WERI-Rb-1 (cell line): ENCODE results near the gene DNMT1.

ENCODE experiments used
- DNase-seq: peaks from one replicate; pipeline ENCODE4 v3.0.0-alpha.2; 2020
- H3K27ac ChIP-seq: fragments of 250-450 bp; sonication (Bioruptor Pico); 2 replicates; pipeline ENCODE4 v1.5.1; 2020; ENCODE audit warnings: mild to moderate bottlenecking, moderate library complexity
- H3K27me3 ChIP-seq: fragments of 250-450 bp; sonication (Bioruptor Pico); 2 replicates; pipeline ENCODE4 v1.5.1; 2021; ENCODE audit warnings: mild to moderate bottlenecking, low read depth, moderate library complexity; ENCODE audit not compliant: insufficient read depth, severe bottlenecking
- H3K36me3 ChIP-seq: fragments of 250-450 bp; sonication (Bioruptor Pico); 2 replicates; pipeline ENCODE4 v1.5.1; 2020; ENCODE audit warnings: mild to moderate bottlenecking, moderate library complexity
- H3K4me3 ChIP-seq: 2 replicates; pipeline ENCODE4 v1.5.1; 2011; ENCODE audit warnings: low read depth, mild to moderate bottlenecking, control low read depth, low read length
- H3K9me3 ChIP-seq: fragments of 250-450 bp; sonication (Bioruptor Pico); 2 replicates; pipeline ENCODE4 v1.5.1; 2021; ENCODE audit warnings: mild to moderate bottlenecking, moderate library complexity; ENCODE audit not compliant: severe bottlenecking
- TF ChIP-seq, protein P1 (sequence below): IDR thresholded peaks from 2 replicates; pipeline ENCODE4 v1.5.1; 2011; ENCODE audit warnings: low read depth, mild to moderate bottlenecking, control low read depth, inconsistent platforms, low read length

The DNMT1 gene

DNA sequence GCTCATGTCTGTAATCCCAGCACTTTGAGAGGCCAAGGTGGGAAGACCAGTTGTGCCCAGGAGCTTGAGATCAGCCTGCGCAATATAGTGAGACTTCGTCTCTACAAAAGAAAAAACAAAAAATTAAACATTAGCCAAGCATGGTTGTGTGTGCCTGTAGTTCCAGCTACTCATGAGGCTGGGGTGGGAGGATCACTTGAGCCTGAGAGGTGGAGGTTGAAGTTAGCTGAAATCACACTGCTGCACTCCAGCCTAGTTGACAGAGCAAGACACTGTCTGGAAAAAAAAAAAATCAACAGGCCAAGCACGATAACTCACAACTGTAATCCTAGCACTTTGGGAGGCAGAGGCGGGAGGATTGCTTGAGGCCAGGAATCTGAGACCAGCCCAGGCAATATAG is 40.2 kb upstream of the DNMT1 start:
- Histone ChIP-seq H3K27ac (no peak overlapping the region), H3K4me3 (no peak overlapping the region), H3K27me3 (no peaks in the 10 kb centered on the region), H3K36me3 (no peaks in the 10 kb centered on the region), H3K9me3 (no peaks in the 10 kb centered on the region)
- DNase-seq: no peak
- TF ChIP-seq, protein P1, sequence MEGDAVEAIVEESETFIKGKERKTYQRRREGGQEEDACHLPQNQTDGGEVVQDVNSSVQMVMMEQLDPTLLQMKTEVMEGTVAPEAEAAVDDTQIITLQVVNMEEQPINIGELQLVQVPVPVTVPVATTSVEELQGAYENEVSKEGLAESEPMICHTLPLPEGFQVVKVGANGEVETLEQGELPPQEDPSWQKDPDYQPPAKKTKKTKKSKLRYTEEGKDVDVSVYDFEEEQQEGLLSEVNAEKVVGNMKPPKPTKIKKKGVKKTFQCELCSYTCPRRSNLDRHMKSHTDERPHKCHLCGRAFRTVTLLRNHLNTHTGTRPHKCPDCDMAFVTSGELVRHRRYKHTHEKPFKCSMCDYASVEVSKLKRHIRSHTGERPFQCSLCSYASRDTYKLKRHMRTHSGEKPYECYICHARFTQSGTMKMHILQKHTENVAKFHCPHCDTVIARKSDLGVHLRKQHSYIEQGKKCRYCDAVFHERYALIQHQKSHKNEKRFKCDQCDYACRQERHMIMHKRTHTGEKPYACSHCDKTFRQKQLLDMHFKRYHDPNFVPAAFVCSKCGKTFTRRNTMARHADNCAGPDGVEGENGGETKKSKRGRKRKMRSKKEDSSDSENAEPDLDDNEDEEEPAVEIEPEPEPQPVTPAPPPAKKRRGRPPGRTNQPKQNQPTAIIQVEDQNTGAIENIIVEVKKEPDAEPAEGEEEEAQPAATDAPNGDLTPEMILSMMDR: no peak

DNA sequence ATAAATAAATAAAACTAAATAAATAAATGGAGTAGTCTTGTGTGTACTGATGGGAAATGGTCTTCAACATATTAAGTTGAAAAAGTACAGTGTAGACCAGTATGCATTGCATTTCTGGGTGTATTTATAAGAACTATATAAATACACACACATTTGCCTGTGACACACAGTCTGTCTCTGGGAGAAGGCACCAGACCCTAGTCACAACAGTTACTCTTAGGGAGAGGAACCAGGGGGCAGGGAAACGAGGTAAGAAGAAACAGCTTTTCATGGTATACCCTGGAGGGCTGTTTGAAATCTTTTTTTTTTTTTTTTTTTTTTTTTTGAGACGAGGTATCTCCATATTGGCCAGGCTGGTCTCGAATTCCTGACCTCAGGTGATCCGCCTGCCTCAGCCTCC is 39.2 kb upstream of the DNMT1 start:
- H3K27ac ChIP-seq: no peak overlapping the region

DNA sequence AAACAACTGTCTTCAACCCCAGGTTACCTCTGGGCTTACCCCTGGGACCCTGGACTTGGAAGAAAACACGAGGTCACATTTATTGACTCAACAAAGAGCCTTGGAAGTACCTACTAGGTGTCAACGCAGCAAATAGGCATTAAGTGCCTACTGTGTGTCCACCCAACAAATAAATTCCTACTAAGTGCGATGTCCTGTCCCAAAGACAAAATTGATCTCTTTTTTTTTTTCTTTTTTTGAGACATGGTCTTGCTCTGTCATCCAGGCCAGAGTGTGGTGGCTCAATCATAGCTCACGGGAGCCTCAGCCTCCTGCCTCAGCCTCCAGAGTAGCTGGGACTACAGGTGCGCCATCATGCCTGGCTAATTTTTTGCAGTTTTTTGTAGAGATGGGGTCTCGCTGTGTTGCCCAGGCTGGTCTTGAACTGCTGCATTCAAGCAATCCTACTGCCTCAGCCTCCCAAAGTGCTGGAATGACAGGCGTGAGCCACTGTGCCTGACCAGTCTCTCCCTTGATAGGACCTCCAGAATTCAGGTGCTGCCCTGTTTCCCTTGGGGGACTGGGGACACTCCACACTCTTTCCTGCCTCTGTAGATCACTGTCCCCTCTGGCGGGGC is 37.0 kb upstream of the DNMT1 start:
- peak overlapping the region; percentile 90; the same call in 1 of the 2 replicates for H3K4me3 ChIP-seq
- no peak overlapping the region for H3K27ac ChIP-seq
- no peaks in the 10 kb centered on the region for H3K9me3 ChIP-seq
- no peaks in the 10 kb centered on the region for H3K27me3 ChIP-seq
- no peaks in the 10 kb centered on the region for H3K36me3 ChIP-seq
- TF ChIP-seq, protein P1: no peak
- no peak for DNase-seq

More for the DNA sequence above, 39.2 kb upstream of the DNMT1 start:
- TF ChIP-seq, protein P1: no peak
- Histone ChIP-seq H3K4me3 (no peak overlapping the region), H3K27me3 (no peaks in the 10 kb centered on the region), H3K9me3 (no peaks in the 10 kb centered on the region), H3K36me3 (no peaks in the 10 kb centered on the region)
- no peak for DNase-seq

DNA sequence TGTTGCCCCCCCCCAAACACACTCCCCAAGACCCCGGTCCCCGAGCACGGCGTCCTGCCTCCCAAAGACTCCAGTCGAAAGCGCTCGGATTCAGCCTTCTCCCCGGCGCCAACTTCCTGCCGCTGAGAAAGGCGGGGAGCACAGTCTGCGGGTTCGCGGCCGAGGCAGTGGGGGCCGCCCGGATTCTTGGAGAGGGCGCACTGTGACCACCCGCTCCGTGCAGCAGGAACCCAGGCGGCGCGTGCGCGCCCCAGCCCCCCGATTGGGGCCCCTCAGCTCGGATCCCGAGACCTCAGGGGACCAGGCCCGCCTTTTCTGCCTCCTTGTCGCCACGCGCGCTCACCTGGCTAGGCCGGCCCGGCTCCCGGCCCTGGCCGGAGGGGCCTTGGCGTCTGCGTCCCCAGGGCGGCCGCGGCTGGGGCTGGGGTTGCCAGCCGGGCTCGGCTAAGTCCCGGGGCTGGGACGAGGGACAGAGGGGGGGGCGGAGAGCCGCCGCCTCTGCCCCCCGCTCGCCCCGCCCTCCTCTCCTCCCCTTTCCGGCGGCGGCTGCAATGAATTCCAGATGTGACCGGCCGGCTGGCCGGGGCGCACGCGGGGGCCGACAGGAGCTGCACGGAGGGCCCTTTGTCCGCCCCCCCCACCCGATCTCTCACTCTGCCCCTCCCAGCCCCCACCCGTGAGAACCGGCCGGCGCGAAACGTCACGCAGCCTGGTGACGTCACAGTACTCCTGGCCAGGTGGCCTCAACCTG is 36.3 kb upstream of the DNMT1 start, which contains the start of gene S1PR2:
Gene S1PR2, minus strand, starts transcription at position 471 of the 751 bp plus-strand sequence. CDS start 6,426 bp downstream, outside the sequence.
- peak within 1 kb of the TSS; percentile 66 for H3K27ac ChIP-seq
- H3K36me3 ChIP-seq: no peaks in the 10 kb centered on the region
- TF ChIP-seq, protein P1: no peak
- peak; percentile 68 for DNase-seq
- H3K27me3 ChIP-seq: no peaks in the 10 kb centered on the region
- peak within 1 kb of the TSS; percentile 90 for H3K4me3 ChIP-seq
- H3K9me3 ChIP-seq: no peaks in the 10 kb centered on the region

DNA sequence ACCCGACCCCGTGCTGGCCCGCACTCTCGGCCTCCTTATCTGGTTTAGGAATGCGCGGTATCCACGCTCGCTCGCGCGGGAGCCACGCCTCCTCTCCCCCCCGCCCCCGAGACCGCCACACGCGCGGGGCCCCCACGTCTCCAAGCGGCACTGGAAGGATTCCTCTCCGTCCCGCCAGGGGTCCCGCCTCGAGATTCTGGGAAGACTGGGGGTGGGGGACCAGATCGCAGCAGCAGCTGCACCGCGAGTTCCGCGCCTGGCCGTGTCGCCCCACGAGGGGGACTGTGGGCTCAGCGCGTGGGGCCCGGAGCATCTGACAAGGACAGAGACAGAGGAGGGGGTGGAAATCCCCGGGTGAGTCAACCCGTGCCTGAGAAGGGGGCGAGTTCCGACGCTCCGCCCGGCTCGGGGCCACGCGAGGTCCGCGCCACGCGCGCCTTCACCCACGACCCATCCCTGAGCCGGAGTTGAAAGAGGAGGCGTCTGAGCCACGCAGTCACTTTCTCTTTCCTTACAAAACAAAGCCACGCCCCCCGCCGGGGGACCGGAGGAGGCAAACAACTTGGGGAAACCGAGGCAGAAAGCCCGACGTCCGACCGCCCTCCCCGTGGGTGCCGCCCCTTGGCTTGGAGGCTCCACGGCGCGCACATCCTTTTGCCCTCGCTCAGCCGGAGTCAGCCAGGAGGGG is 35.6 kb upstream of the DNMT1 start:
- no peaks in the 10 kb centered on the region for H3K27me3 ChIP-seq
- peak; percentile 37 for DNase-seq
- TF ChIP-seq, protein P1: no peak
- no peaks in the 10 kb centered on the region for H3K9me3 ChIP-seq
- H3K36me3 ChIP-seq: no peaks in the 10 kb centered on the region
- no peak overlapping the region; the same call in 1 of the 2 replicates for H3K27ac ChIP-seq
- peak overlapping the region; percentile 90 for H3K4me3 ChIP-seq
